Measurements from ENCODE around the gene P2RX7. TPM values are rescaled to one million over a fixed set of nuclear protein-coding genes. Genes with fewer than 3 reads are reported as not detected.
A peak's percentile ranks its signal among the peaks of the same experiment; 100 is the strongest.

The P2RX7 gene
- total RNA-seq, 1 experiment from 2014 or later: 0.55 TPM

DNA sequence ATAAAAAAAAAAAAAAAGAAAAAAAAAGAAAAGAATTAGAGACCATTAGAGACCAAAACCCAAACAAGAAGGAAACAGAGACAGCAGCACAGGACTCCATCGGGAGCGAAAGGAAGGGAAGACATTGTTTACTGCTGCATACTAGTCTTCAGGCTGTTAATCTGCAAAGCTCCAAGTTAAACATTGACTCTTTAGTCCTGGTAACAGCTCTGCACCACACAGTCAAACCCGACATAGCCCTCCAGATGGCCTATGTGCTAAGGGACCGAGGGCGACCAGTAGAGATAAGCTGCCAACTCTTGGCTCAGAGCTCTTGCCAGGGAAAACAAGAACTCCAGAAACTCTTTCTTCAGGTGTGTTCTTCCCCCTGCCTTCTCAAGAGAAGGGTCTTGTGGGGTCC lies 85.1 kb downstream of the P2RX7 start (continued):
- TF ChIP-seq NR1H2 (CRISPR knock-in tag; IDR thresholded peaks at IDR 0.05) (no peak), ATF1 (CRISPR knock-in tag; IDR thresholded peaks at IDR 0.05) (no peak), EMX1 (CRISPR knock-in tag; IDR thresholded peaks at IDR 0.05) (no peak), CREM (CRISPR knock-in tag; IDR thresholded peaks at IDR 0.05) (no peak), CBFB (CRISPR knock-in tag; IDR thresholded peaks at IDR 0.05; ENCODE audit: low read depth) (no peak), ZNF317 (CRISPR knock-in tag; IDR thresholded peaks at IDR 0.05; ENCODE audit: borderline replicate concordance, low read depth) (no peak), MYBL2 (CRISPR knock-in tag; IDR thresholded peaks at IDR 0.05) (no peak)
- TF ChIP-seq, protein P1, sequence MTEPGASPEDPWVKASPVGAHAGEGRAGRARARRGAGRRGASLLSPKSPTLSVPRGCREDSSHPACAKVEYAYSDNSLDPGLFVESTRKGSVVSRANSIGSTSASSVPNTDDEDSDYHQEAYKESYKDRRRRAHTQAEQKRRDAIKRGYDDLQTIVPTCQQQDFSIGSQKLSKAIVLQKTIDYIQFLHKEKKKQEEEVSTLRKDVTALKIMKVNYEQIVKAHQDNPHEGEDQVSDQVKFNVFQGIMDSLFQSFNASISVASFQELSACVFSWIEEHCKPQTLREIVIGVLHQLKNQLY (CRISPR knock-in tag; IDR thresholded peaks at IDR 0.05): no peak

DNA sequence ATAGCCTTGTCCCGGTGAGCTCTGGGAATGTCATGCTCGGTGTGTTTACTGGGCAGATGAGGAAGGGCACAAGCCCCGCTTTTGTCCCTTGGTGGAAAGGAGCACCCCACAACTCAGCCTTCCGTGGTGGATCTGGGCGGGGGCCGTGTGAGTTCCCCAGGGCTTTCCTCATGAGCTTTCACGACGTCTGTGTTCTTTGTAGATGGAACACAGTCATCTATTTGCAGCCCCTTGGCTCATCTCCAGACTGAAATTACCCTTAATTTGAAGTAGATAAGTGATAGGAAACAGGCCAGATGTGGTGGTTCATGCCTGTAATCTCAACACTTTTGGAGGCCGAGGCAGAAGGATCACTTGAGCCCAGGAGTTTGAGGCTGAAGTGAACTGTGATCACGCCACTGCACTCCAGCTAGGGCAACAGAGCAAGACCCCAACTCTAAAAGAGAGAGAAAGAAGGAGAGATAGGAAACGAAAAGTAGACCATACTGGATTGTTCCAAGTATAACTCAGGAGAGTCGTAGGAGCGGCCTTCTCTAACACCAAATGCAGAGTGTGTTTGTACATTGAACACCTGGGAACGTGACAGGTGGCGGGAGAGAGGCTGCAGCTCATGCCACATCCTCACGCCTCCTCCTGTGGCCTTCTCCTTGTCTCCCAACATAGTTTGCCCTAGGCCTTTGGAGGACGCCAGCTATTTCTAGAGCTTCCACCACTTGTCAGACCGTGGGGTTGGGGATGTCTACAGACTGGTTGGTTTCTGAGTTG lies 86.1 kb downstream of the P2RX7 start:
- ATAC-seq (no peak), DNase-seq (ENCODE audit: low spot score) (no peak)
- H3K4me3 Mint-ChIP-seq: no peak overlapping the region
- no peaks in the 10 kb centered on the region for H3K9me3 Mint-ChIP-seq
- CTCF ChIA-PET: interaction anchor here (2.0 kb wide), 1 partner anchor 12 kb away, joined by 6 read pairs; no protein-coding TSS in a partner anchor
- H3K36me3 Mint-ChIP-seq: no peaks in the 10 kb centered on the region
- no peak overlapping the region for H3K27ac Mint-ChIP-seq
- TF ChIP-seq IRF2 (CRISPR knock-in tag; IDR thresholded peaks at IDR 0.05; ENCODE audit: borderline replicate concordance, low read depth) (no peak), ZNF396 (CRISPR knock-in tag; IDR thresholded peaks at IDR 0.05; ENCODE audit: borderline replicate concordance) (no peak), GTF2I (CRISPR knock-in tag; conservative IDR thresholded peaks at IDR 0.05) (no peak)
- TF ChIP-seq, protein P2, sequence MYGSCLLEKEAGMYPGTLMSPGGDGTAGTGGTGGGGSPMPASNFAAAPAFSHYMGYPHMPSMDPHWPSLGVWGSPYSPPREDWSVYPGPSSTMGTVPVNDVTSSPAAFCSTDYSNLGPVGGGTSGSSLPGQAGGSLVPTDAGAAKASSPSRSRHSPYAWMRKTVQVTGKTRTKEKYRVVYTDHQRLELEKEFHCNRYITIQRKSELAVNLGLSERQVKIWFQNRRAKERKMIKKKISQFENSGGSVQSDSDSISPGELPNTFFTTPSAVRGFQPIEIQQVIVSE (CRISPR knock-in tag; IDR thresholded peaks at IDR 0.05; ENCODE audit: borderline replicate concordance): no peak
- no peaks in the 10 kb centered on the region for H3K4me1 Mint-ChIP-seq
- POLR2A ChIA-PET: no interaction called here
- H3K27me3 Mint-ChIP-seq (ENCODE audit: low read depth): no peaks in the 10 kb centered on the region

DNA sequence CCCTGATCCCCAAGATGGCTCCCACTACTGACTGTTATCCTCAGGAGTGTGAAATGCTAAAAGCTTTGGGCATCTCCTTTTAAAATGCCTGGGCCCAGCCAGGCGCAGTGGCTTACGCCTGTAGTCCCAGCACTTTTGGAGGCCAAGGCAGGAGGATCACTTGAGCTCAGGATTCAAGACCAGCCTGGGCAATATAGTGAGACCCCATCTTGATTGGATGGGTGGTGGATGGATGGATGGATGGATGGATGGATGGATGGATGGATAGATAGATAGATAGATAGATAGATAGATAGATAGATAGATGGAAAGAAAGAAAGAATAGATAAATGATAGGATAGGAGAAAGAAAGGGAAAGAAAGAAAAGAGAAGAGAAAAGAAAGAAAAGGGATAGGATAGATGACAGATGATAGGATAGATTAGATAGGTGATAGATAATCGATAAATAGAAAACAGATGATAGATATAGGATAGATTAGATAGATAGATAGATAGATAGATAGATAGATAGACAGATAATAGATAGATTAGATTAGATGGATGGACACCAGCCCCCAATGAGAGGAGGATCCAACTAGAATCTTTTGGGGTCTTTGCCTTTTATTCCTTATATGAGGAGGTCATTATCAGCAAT lies 86.8 kb downstream of the P2RX7 start:
- DNase-seq (ENCODE audit: low spot score) (no peak), ATAC-seq (no peak)
- no peaks in the 10 kb centered on the region for H3K27me3 Mint-ChIP-seq (ENCODE audit: low read depth)
- H3K4me1 Mint-ChIP-seq: no peaks in the 10 kb centered on the region
- no peaks in the 10 kb centered on the region for H3K36me3 Mint-ChIP-seq
- TF ChIP-seq, protein P3, sequence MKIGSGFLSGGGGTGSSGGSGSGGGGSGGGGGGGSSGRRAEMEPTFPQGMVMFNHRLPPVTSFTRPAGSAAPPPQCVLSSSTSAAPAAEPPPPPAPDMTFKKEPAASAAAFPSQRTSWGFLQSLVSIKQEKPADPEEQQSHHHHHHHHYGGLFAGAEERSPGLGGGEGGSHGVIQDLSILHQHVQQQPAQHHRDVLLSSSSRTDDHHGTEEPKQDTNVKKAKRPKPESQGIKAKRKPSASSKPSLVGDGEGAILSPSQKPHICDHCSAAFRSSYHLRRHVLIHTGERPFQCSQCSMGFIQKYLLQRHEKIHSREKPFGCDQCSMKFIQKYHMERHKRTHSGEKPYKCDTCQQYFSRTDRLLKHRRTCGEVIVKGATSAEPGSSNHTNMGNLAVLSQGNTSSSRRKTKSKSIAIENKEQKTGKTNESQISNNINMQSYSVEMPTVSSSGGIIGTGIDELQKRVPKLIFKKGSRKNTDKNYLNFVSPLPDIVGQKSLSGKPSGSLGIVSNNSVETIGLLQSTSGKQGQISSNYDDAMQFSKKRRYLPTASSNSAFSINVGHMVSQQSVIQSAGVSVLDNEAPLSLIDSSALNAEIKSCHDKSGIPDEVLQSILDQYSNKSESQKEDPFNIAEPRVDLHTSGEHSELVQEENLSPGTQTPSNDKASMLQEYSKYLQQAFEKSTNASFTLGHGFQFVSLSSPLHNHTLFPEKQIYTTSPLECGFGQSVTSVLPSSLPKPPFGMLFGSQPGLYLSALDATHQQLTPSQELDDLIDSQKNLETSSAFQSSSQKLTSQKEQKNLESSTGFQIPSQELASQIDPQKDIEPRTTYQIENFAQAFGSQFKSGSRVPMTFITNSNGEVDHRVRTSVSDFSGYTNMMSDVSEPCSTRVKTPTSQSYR (CRISPR knock-in tag; IDR thresholded peaks at IDR 0.05): no peak
- peak; percentile 50; the same call in 1 of the 2 replicates for TF ChIP-seq ZNF121 (CRISPR knock-in tag; IDR thresholded peaks at IDR 0.05)
- H3K27ac Mint-ChIP-seq: no peak overlapping the region
- no peaks in the 10 kb centered on the region for H3K9me3 Mint-ChIP-seq
- CTCF ChIA-PET: no interaction called here
- POLR2A ChIA-PET: no interaction called here
- H3K4me3 Mint-ChIP-seq: no peak overlapping the region

DNA sequence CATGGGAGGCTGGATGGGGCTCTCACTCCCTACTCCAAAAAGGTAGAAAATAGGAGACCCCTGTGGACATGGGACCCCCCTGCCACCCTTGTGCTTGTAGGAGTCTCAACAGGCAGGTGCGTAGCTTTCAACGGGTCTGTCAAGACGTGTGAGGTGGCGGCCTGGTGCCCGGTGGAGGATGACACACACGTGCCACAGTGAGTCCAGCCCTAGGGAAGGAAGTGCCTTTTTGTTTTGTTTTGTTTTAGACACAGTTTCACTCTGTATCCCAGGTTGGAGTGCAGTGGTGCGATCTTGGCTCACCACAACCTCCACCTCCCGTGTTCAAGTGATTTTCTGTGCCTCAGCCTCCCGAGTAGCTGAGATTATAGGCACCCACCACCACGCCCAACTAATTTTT lies 90.2 kb downstream of the P2RX7 start:
- Mint-ChIP-seq H3K27ac (no peak overlapping the region), H3K9me3 (no peaks in the 10 kb centered on the region), H3K4me1 (no peaks in the 10 kb centered on the region), H3K36me3 (0 out of 2 replicates have a peak, but pooled peaks cover 2% of the 10 kb centered on the region), H3K4me3 (no peak overlapping the region), H3K27me3 (ENCODE audit: low read depth) (no peaks in the 10 kb centered on the region)
- POLR2A ChIA-PET: no interaction called here
- ATAC-seq (no peak), DNase-seq (ENCODE audit: low spot score) (no peak)
- CTCF ChIA-PET: interaction anchor here (2.1 kb wide), 1 partner anchor 12 kb away, joined by 5 read pairs; no protein-coding TSS in a partner anchor
- TF ChIP-seq RORB (CRISPR knock-in tag; IDR thresholded peaks at IDR 0.05) (no peak), FOXP1 (CRISPR knock-in tag; IDR thresholded peaks at IDR 0.05; ENCODE audit: borderline replicate concordance) (no peak), NR2C2 (CRISPR knock-in tag; IDR thresholded peaks at IDR 0.05) (no peak), GRHL2 (CRISPR knock-in tag; IDR thresholded peaks at IDR 0.05; ENCODE audit: insufficient replicate concordance, severe bottlenecking) (no peak), TCF7 (CRISPR knock-in tag; IDR thresholded peaks at IDR 0.05; ENCODE audit: low read depth) (no peak)
- TF ChIP-seq, protein P4, sequence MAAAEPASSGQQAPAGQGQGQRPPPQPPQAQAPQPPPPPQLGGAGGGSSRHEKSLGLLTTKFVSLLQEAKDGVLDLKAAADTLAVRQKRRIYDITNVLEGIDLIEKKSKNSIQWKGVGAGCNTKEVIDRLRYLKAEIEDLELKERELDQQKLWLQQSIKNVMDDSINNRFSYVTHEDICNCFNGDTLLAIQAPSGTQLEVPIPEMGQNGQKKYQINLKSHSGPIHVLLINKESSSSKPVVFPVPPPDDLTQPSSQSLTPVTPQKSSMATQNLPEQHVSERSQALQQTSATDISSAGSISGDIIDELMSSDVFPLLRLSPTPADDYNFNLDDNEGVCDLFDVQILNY (CRISPR knock-in tag; IDR thresholded peaks at IDR 0.05): no peak
- TF ChIP-seq, protein P5, sequence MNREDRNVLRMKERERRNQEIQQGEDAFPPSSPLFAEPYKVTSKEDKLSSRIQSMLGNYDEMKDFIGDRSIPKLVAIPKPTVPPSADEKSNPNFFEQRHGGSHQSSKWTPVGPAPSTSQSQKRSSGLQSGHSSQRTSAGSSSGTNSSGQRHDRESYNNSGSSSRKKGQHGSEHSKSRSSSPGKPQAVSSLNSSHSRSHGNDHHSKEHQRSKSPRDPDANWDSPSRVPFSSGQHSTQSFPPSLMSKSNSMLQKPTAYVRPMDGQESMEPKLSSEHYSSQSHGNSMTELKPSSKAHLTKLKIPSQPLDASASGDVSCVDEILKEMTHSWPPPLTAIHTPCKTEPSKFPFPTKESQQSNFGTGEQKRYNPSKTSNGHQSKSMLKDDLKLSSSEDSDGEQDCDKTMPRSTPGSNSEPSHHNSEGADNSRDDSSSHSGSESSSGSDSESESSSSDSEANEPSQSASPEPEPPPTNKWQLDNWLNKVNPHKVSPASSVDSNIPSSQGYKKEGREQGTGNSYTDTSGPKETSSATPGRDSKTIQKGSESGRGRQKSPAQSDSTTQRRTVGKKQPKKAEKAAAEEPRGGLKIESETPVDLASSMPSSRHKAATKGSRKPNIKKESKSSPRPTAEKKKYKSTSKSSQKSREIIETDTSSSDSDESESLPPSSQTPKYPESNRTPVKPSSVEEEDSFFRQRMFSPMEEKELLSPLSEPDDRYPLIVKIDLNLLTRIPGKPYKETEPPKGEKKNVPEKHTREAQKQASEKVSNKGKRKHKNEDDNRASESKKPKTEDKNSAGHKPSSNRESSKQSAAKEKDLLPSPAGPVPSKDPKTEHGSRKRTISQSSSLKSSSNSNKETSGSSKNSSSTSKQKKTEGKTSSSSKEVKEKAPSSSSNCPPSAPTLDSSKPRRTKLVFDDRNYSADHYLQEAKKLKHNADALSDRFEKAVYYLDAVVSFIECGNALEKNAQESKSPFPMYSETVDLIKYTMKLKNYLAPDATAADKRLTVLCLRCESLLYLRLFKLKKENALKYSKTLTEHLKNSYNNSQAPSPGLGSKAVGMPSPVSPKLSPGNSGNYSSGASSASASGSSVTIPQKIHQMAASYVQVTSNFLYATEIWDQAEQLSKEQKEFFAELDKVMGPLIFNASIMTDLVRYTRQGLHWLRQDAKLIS (CRISPR knock-in tag; IDR thresholded peaks at IDR 0.05; ENCODE audit: borderline replicate concordance): no peak
